ENCODE measurements around the gene DENND1A.

The DENND1A gene

GRCh38 chr9:123375469-123376132, 554.3 kb downstream of the DENND1A start:
- no peak for DNase-seq

DNA sequence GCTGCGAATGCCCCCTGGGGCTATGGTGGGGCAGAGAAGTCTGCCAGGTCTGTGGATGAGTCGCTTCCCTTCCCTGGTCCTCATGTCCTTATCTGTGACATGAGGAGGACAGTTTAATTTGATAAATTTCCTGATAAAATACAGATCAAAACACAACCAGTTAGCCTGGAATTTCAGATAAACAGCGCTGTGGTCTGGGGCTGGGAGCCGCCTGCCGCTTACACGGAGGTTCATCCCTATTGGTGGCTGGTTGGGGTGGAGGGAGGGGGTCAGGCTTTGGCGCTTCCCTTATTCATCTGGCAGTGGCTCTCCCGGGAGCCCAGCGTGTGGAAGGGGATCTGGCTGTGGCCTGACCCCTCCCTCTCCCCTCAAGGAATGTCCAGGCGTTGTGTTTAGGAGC, 556.0 kb downstream of the DENND1A start:
- no peak for DNase-seq

DNA sequence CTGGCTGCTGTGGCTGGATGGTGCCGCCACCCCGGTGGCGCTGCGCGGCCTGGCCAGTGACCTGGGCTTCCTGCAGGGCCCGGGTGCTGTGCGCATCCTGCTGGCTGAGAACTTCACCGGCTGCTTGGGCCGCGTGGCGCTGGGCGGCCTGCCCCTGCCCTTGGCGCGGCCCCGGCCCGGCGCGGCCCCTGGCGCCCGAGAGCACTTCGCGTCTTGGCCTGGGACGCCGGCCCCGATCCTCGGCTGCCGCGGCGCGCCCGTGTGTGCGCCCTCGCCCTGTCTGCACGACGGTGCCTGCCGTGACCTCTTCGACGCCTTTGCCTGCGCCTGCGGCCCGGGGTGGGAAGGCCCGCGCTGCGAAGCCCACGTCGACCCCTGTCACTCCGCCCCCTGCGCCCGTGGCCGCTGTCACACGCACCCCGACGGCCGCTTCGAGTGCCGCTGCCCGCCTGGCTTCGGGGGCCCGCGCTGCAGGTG, 556.4 kb downstream of the DENND1A start:
- no peak for DNase-seq

- no peak for DNase-seq
Measured at GRCh38 chr9:123372766-123373446, 557.0 kb downstream of the DENND1A start.

- no peak for DNase-seq
Measured at GRCh38 chr9:123371805-123372590, 557.9 kb downstream of the DENND1A start.

DNA sequence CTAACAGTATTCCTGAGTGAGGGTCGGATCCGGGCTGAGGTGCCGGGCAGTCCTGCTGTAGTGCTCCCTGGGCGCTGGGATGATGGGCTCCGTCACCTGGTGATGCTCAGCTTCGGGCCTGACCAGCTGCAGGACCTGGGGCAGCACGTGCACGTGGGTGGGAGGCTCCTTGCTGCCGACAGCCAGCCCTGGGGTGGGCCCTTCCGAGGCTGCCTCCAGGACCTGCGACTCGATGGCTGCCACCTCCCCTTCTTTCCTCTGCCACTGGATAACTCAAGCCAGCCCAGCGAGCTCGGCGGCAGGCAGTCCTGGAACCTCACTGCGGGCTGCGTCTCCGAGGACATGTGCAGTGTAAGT, 558.7 kb downstream of the DENND1A start:
- DNase-seq, result no peak

DNA sequence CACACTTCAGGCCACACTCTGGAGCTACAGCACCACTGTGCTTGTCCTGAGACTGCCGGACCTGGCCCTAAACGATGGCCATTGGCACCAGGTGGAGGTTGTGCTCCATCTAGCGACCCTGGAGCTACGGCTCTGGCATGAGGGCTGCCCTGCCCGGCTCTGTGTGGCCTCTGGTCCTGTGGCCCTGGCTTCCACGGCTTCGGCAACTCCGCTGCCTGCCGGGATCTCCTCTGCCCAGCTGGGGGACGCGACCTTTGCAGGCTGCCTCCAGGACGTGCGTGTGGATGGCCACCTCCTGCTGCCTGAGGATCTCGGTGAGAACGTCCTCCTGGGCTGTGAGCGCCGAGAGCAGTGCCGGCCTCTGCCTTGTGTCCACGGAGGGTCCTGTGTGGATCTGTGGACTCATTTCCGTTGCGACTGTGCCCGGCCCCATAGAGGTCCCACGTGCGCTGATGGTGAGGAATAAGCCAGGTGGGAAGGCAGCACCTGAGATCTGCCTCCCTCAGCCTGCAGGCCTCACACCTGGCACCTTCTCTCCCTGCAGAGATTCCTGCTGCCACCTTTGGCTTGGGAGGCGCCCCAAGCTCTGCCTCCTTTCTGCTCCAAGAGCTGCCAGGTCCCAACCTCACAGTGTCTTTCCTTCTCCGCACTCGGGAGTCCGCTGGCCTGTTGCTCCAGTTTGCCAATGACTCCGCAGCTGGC, 559.2 kb downstream of the DENND1A start:
- no peak for DNase-seq

DNA sequence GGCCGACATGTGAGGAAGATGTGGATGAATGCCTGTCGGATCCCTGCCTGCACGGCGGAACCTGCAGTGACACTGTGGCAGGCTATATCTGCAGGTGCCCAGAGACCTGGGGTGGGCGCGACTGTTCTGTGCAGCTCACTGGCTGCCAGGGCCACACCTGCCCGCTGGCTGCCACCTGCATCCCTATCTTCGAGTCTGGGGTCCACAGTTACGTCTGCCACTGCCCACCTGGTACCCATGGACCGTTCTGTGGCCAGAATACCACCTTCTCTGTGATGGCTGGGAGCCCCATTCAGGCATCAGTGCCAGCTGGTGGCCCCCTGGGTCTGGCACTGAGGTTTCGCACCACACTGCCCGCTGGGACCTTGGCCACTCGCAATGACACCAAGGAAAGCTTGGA, 559.8 kb downstream of the DENND1A start:
- DNase-seq, result no peak

- no peak for DNase-seq
Measured at GRCh38 chr9:123369296-123369695, 560.6 kb downstream of the DENND1A start.

GRCh38 chr9:123368536-123369153, 561.3 kb downstream of the DENND1A start:
- no peak for DNase-seq

DNA sequence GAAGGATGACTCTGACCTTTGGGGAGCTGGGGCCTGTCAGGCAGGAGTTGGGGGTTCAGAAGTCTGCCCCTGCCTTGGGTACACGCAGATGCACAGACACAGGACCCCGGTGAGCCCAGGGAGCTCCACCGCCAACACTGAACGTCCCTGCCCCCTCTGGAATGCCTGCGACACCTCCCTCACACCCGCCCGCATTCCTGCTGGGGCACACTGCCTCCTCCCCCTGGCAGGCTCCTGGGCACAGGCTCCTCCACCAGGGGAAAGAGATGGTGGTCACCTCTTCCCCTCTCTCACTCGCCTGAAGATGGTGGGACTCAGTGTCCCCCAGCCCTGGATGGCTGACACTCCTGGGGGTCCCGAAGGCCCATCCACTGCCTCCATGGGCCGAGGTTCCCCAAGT, 561.9 kb downstream of the DENND1A start:
- DNase-seq, result no peak

- peak in 1 of 2 experiments; percentile 27 for DNase-seq
Measured at GRCh38 chr9:123365881-123366528, 563.9 kb downstream of the DENND1A start.

DNA sequence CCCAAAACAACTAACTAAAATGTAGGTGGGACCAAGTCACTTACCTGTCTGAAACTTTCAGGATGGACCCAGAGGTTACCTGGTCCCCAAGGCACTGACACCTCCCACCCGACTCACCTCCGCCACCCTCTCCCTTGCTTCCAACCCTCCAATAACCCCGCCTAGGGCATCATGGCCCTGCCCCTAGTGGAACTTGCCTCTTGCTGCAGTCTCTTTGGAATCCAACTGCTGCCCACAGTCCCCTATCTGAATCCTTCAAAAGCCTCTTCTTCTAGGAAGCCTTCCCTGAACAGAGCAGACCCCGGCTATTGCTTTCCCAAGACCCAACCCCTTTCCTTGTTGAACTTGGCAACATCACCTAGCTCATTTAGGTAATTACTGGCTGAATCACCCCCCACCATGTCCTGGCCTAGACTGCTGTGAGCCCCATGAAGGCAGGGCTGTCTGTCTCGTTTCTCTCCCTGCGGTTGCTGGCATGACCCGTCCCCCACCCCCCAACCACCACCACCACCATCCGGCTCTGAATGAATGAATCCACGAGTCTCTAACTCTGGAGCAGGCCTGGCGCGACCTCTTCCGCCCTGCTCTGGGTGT, 564.5 kb downstream of the DENND1A start:
- DNase-seq, result no peak

- DNase-seq, result no peak
Measured at GRCh38 chr9:123364241-123364824, 565.6 kb downstream of the DENND1A start.

GRCh38 chr9:123362856-123363255, 567.1 kb downstream of the DENND1A start:
- no peak for DNase-seq

- no peak for DNase-seq
Measured at GRCh38 chr9:123361731-123362510, 568.0 kb downstream of the DENND1A start.

GRCh38 chr9:123361086-123361730, 568.7 kb downstream of the DENND1A start:
- DNase-seq, result no peak

DNA sequence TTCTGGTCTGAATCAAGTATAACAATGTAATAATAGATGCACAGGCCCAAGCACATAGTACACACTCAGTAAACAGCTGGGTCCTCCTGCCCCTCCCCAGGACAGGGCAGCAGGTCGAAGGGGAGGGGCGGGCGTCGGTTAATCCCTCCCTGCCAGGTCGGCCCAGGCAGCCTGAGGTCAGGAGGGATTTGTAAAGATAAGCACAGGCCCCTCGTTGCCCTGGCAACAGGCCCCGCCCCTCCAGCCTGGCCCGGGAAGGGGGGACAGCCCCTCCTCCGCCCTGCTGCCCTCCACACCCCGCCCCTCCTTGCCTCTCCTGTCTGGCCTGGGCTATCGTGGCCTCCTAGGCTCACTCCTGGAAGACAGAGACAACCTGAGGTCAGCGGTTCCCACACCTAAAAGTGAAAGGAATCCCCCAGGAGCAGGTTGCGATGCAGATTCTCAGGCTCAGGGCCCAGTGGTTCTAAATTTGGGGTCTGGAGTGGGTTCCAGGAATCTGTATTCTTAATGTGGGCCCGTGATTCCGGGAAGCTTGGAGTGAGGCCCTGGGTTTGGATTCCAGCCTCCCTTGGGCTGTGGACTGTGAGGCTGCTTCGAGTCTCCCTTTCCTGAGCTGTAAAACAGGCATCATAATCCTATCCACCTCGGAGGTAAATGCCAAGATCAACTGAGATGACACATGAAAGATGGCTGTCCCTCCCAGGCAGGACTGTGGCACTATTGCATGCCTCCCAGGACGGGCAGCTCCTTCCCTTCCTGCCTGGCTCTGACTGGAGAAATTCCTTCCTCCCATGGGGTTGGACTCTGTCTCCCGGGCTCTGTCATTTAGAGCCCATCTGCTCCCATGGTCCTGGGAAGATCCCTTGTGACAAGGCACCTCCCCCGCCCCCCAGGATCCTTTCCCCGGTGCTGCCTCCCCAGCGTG, 569.5 kb downstream of the DENND1A start:
- DNase-seq, result peak; percentile 43 to 82

- DNase-seq, result no peak
Measured at GRCh38 chr9:123359546-123359945, 570.4 kb downstream of the DENND1A start.
